NCI-H226 (cell line): ENCODE results near the gene WWTR1.

Experiments used
- DNase-seq: peaks from one replicate; pipeline ENCODE4 v3.0.0-alpha.2; 2015

WWTR1 gene

GRCh38 chr3:149490260-149490971 lies 167.4 kb downstream of the WWTR1 start:
- DNase-seq, result no peak

GRCh38 chr3:149489060-149489690 lies 168.7 kb downstream of the WWTR1 start:
- DNase-seq, result no peak

- DNase-seq, result no peak
These were observed 170.1 kb downstream of the WWTR1 start for GRCh38 chr3:149487598-149488197.

GRCh38 chr3:149486726-149487125 lies 171.1 kb downstream of the WWTR1 start:
- DNase-seq, result no peak

GRCh38 chr3:149481491-149481890 lies 176.3 kb downstream of the WWTR1 start:
- no peak for DNase-seq

GRCh38 chr3:149481056-149481455 lies 176.8 kb downstream of the WWTR1 start:
- DNase-seq, result no peak

GRCh38 chr3:149480326-149481017 lies 177.4 kb downstream of the WWTR1 start:
- peak; percentile 90 for DNase-seq

- peak; percentile 81 for DNase-seq
These were observed 178.1 kb downstream of the WWTR1 start for GRCh38 chr3:149479621-149480325.

- DNase-seq, result no peak
These were observed 181.6 kb downstream of the WWTR1 start for GRCh38 chr3:149476225-149476624.

GRCh38 chr3:149475451-149476060 lies 182.3 kb downstream of the WWTR1 start:
- no peak for DNase-seq

GRCh38 chr3:149474250-149474817 lies 183.5 kb downstream of the WWTR1 start, which contains the start of gene TM4SF4:
Gene TM4SF4, plus strand, starts transcription at chr3:149474697. Its CDS starts 181 bp downstream, at chr3:149474878.
- no peak for DNase-seq

GRCh38 chr3:149473357-149474249 lies 184.2 kb downstream of the WWTR1 start:
- peak; percentile 98 for DNase-seq

GRCh38 chr3:149472030-149472797 lies 185.6 kb downstream of the WWTR1 start:
- DNase-seq, result no peak

GRCh38 chr3:149470381-149470780 lies 187.4 kb downstream of the WWTR1 start:
- no peak for DNase-seq

- no peak for DNase-seq
These were observed 189.2 kb downstream of the WWTR1 start for GRCh38 chr3:149468504-149469212.
